Motor neuron (in vitro differentiated cells): Measurements from ENCODE around the gene PLCL1. TPM values are rescaled to one million over a fixed set of nuclear protein-coding genes. Genes with fewer than 3 reads are reported as not detected.
"Not testable (repeated sequence)": the region's sequence is repeated elsewhere in the genome, so short reads cannot be mapped to it uniquely, and the experiment has no call there.

Experiments
- ATAC-seq, 8 experiments: fragments of 200-7000 bp; cut with Tn5 transposase; replicated peaks in 6 of 8; 2 replicates each; pipeline ENCODE4 v1.8.0; 2021; ENCODE audit warnings: mild to moderate bottlenecking in 8 of 8, moderate library complexity in 8 of 8
- H3K27ac ChIP-seq, 2 donors: fragments of 250-450 bp; sonication (Bioruptor Pico); 2 replicates each; pipeline ENCODE4 v1.9.0; 2021; ENCODE audit warnings: antibody characterized with exemption in 2 of 2, mild to moderate bottlenecking in 2 of 2, moderate library complexity in 1 of 2
- H3K4me1 ChIP-seq, 2 donors: fragments of 250-450 bp; sonication (Bioruptor Pico); replicated peaks in 1 of 2; 2 replicates each; pipeline ENCODE4 v1.6.1; 2021; ENCODE audit warnings: antibody characterized with exemption in 2 of 2, mild to moderate bottlenecking in 2 of 2, moderate library complexity in 1 of 2
- H3K4me3 ChIP-seq, 5 donors: fragments of 250-450 bp; sonication (Bioruptor Pico); 2 replicates each; pipeline ENCODE4 v1.9.0; 2021; ENCODE audit warnings: antibody characterized with exemption in 5 of 5, mild to moderate bottlenecking in 5 of 5, moderate library complexity in 4 of 5
- WGBS, 10 experiments: fragments of 450-650 bp; shearing (Covaris generic); methylation state at CpG; one replicate each; pipeline ENCODE4 v1.0.0; 2022; 5-methylcytosine and 5-hydroxymethylcytosine counted together
- in situ Hi-C, 9 experiments: fragments of 400-800 bp; cut with MboI; loops; one replicate each; pipeline ENCODE4 v1.15.0; 2021; ENCODE audit warnings: low sequenced_read_pairs in 9 of 9, low pct_unique_long_range_greater_than_20kb in 2 of 9; ENCODE audit not compliant: unreplicated experiment in 9 of 9
- total RNA-seq, 8 experiments: library from RNA; unstranded; fragments of 300-600 nt; gene quantifications; 2 replicates each; pipeline versions ENCODE4 v1.2.3 to v1.2.4, GENCODE V29; 2022

PLCL1 gene
- total RNA-seq, 8 experiments from 2014 or later, result 7.0 to 16.8 (median 10.1) TPM

GRCh38 chr2:198029576-198029975 lies 225.2 kb downstream of the PLCL1 start:
- in situ Hi-C loops, ATAC-seq, H3K27ac ChIP-seq, H3K4me3 ChIP-seq: not testable (repeated sequence)
- H3K4me1 ChIP-seq, result peaks cover 10 to 21% of the 10 kb centered on the region in 2 donors
- 50 to 100% (median 80%) methylated on average over 1 to 4 of the region's 5 CpGs; no CpG with 5 or more reads in 1 of the 10 experiments for WGBS, 10 experiments

DNA sequence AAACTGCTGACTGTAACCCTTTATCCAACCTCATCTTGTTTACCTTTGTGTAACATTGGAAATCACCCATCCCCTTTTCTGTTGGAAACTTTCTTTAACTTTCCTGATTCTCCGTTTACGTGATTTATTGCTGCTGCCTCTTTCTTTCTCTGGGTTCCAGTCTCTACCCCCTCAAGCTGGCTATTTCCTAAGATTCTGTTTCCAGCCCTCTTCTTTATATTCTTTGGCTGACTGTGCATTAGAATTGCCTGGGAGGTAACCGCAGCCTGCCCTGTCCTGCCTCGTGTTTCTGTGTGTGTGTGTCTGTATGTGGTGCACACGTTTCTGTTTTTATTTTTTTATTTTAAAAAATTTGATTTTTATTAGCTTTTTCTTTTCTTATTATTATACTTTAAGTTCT lies 229.2 kb downstream of the PLCL1 start:
- peak in 4 of 8 experiments; percentile 49 to 73 (median 64) for ATAC-seq
- peaks cover 10 to 21% of the 10 kb centered on the region in 2 donors for H3K4me1 ChIP-seq

DNA sequence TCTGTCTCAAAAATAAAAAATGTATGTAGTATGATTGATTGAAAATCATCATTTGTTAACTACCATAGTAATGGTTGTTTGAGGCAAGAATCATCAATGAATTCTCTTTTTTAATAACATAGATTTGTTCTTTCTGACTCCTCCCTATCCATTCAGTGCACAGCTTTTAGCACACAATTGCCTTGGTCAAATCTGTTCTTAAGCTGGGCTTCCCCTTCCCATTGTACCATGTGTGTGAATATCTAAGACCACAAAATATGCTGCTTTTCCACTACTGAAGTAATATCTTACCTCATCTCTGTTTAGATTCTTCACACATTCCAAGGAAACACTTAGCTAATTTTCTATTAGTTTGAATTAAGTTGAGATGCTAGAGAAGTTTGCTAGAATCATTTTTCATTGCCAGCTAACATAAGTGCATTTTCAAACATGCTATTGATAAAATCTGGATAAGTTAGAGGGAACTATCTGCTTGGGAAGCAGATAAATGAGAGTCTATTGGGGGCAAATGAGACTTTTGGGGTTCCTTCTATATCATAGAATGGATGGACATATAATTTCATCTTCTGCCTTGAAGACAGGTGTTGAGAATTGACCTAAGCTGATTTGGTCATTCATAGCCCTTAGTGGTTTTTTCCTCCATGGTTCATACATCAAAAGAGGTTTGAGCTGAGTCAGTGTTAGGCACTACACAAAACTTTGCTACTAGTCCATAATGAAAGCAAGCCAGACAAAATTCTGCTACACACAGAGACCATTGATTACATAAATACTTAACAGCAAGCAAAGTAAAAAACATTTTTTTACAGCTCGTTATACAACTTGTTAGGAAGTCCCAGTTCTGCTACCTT lies 231.9 kb downstream of the PLCL1 start:
- H3K4me1 ChIP-seq, result peaks cover 10 to 17% of the 10 kb centered on the region in 2 donors
- no peak for ATAC-seq
- H3K4me3 ChIP-seq, result no peak overlapping the region
- WGBS, 10 experiments, result 0 to 22% (median 0%) methylated on average over 1 of the region's 1 CpG; no CpG with 5 or more reads in 2 of the 10 experiments
- H3K27ac ChIP-seq, result no peak overlapping the region
- in situ Hi-C loops, result no loop called here

More for the DNA sequence above, 229.2 kb downstream of the PLCL1 start:
- no peak overlapping the region for H3K27ac ChIP-seq
- in situ Hi-C loops, result no loop called here
- 20 to 100% (median 73%) methylated on average over 1 to 5 of the region's 5 CpGs; no CpG with 5 or more reads in 1 of the 10 experiments for WGBS, 10 experiments
- H3K4me3 ChIP-seq, result no peak overlapping the region

- peaks cover 0 to 6% of the 10 kb centered on the region in 2 donors for H3K4me1 ChIP-seq
- 40 to 100% (median 81%) methylated on average over 1 to 2 of the region's 2 CpGs; no CpG with 5 or more reads in 1 of the 10 experiments for WGBS, 10 experiments
- H3K27ac ChIP-seq, result no peak overlapping the region
- H3K4me3 ChIP-seq, result no peak overlapping the region
- in situ Hi-C loops, result no loop called here
- peak in 1 of 8 experiments; percentile 18 for ATAC-seq
Measured at GRCh38 chr2:198040835-198041234, 236.4 kb downstream of the PLCL1 start.

GRCh38 chr2:198042189-198042588 lies 237.8 kb downstream of the PLCL1 start:
- Histone ChIP-seq H3K27ac (no peak overlapping the region), H3K4me1 (peaks cover 0 to 7% of the 10 kb centered on the region in 2 donors), H3K4me3 (no peak overlapping the region)
- in situ Hi-C loops, result no loop called here
- WGBS, 10 experiments, result 0 to 63% (median 14%) methylated on average over 1 of the region's 1 CpG; no CpG with 5 or more reads in 3 of the 10 experiments
- no peak for ATAC-seq

DNA sequence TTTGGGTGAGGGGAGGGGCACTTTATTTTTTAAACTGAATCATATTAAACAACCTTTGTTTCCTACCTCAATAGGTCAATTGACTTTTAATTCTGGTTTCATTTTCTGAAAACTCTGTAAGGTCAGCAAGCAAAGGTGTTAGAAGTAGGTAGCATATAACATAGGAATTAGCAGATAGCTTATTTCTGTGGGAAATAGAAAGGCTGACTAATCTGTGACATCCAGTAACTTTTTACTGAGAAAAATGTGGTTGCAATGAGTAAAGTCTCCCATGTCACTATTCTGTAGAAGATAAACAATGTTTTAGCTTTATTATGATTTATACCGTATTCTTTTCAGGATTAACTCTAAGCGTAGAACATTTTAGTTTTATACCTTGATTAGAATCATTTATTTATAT lies 240.4 kb downstream of the PLCL1 start:
- no peak overlapping the region for H3K4me3 ChIP-seq
- WGBS, 10 experiments, result 29 to 100% (median 92%) methylated on average over 2 of the region's 2 CpGs; no CpG with 5 or more reads in 1 of the 10 experiments
- peaks cover 0 to 7% of the 10 kb centered on the region in 2 donors for H3K4me1 ChIP-seq
- H3K27ac ChIP-seq, result no peak overlapping the region
- in situ Hi-C loops, result no loop called here
- ATAC-seq, result no peak

- ATAC-seq, result no peak
- in situ Hi-C loops, result no loop called here
- peaks cover 0 to 7% of the 10 kb centered on the region in 2 donors for H3K4me1 ChIP-seq
- no peak overlapping the region for H3K4me3 ChIP-seq
- no peak overlapping the region for H3K27ac ChIP-seq
Measured at GRCh38 chr2:198045227-198045626, 240.8 kb downstream of the PLCL1 start.

DNA sequence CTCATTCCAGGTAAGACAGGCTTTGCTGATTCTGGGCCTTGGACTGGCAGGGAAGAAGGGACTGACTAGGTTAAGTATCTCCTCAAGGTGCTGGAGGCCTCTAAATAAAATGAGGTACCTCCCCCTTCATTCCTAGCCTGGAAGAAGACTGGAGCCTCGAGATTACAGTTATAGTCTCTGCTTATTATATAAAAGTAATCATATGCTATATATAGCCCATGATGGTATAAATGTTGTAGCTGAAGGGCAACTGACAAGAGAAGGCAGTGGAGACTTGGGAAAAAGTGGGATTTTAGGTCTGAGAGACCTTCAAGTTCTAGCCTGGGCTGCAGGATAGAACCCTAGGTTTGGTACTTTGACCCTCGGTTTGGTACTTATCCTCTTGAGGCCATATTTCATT lies 248.3 kb downstream of the PLCL1 start:
- in situ Hi-C loops, result no loop called here
- ATAC-seq, result no peak
- WGBS, 10 experiments, result 60 to 100% (median 87%) methylated on average over 1 to 2 of the region's 2 CpGs; no CpG with 5 or more reads in 2 of the 10 experiments
- H3K27ac ChIP-seq, result no peak overlapping the region
- peaks cover 0 to 14% of the 10 kb centered on the region in 2 donors for H3K4me1 ChIP-seq
- no peak overlapping the region for H3K4me3 ChIP-seq

- WGBS, 10 experiments, result 100% methylated on average over 1 of the region's 1 CpG; no CpG with 5 or more reads in 6 of the 10 experiments
- Histone ChIP-seq H3K4me3 (no peak overlapping the region), H3K4me1 (peaks cover 0 to 14% of the 10 kb centered on the region in 2 donors), H3K27ac (no peak overlapping the region)
- in situ Hi-C loops, result no loop called here
- no peak for ATAC-seq
Measured at GRCh38 chr2:198053148-198053547, 248.8 kb downstream of the PLCL1 start.

DNA sequence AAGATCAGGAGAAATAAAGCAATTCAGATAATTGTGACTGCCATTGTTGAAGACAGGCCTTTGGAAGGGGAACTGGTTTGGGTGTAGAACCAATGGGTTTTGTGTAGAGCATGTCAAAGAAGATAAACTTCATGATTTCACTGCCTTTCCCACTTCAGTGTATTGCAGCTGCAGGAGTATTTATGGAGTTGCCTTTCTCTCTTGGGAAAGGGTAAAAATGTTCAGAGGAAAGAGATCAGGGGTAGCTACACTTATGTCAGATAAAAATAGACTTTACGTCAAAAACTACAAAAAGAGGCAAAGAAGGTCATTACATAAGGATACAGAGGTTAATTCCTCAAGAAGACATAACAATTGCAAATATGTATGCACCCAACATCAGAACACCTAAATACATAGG lies 249.4 kb downstream of the PLCL1 start:
- in situ Hi-C loops, result no loop called here
- H3K27ac ChIP-seq, result no peak overlapping the region
- ATAC-seq, result no peak
- H3K4me3 ChIP-seq, result no peak overlapping the region
- 87 to 100% (median 100%) methylated on average over 1 of the region's 1 CpG; no CpG with 5 or more reads in 3 of the 10 experiments for WGBS, 10 experiments
- H3K4me1 ChIP-seq, result peaks cover 0 to 14% of the 10 kb centered on the region in 2 donors

DNA sequence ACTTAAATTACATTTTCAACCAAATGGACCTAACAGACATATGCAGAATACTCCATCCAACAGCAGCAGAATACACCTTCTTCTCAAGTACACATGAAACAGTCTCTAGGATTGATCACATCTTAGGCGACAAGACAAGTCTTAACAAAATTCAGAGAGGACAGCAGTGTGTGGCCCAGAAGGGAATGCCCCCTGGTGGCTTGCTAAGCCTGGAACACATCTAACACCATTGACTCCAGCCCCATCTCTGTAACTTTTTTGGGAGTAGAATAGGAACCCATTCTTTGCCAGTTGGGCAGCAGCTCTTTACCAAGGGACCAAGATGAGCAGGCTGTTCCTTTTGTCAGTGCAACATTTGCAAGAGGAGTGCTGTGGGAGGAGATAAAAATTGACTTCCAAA lies 249.9 kb downstream of the PLCL1 start:
- Histone ChIP-seq H3K27ac (no peak overlapping the region), H3K4me3 (no peak overlapping the region), H3K4me1 (peaks cover 0 to 14% of the 10 kb centered on the region in 2 donors)
- in situ Hi-C loops, result no loop called here
- 17 to 100% (median 83%) methylated on average over 1 of the region's 1 CpG; no CpG with 5 or more reads in 5 of the 10 experiments for WGBS, 10 experiments
- peak in 4 of 8 experiments; percentile 49 to 82 (median 68) for ATAC-seq

GRCh38 chr2:198055716-198056115 lies 251.3 kb downstream of the PLCL1 start:
- in situ Hi-C loops, result no loop called here
- 33 to 90% (median 86%) methylated on average over 2 of the region's 2 CpGs; no CpG with 5 or more reads in 4 of the 10 experiments for whole genome bisulfite sequencing, 10 experiments
- no peak overlapping the region for H3K27ac ChIP-seq
- peaks cover 0 to 14% of the 10 kb centered on the region in 2 donors for H3K4me1 ChIP-seq
- ATAC-seq, result peak in 4 of 8 experiments; percentile 26 to 82 (median 60)
- H3K4me3 ChIP-seq, result no peak overlapping the region

- no peak for ATAC-seq
- H3K4me3 ChIP-seq, result no peak overlapping the region
- peaks cover 0 to 14% of the 10 kb centered on the region in 2 donors for H3K4me1 ChIP-seq
- H3K27ac ChIP-seq, result no peak overlapping the region
- in situ Hi-C loops, result no loop called here
- WGBS, 10 experiments, result 20 to 100% (median 70%) methylated on average over 1 to 2 of the region's 2 CpGs; no CpG with 5 or more reads in 1 of the 10 experiments
Measured at GRCh38 chr2:198056836-198057235, 252.4 kb downstream of the PLCL1 start.
